HG02870 (cell line): ENCODE measurements around the gene TDRD5.
"Not testable (repeated sequence)": the region's sequence is repeated elsewhere in the genome, so short reads cannot be mapped to it uniquely, and the experiment has no call there.

Experiments used
- ATAC-seq: cut with Tn5 transposase; IDR thresholded peaks from one replicate; pipeline ENCODE4 v1.9.1; 2021; ENCODE audit warnings: mild to moderate bottlenecking, moderate library complexity; ENCODE audit not compliant: unreplicated experiment

The TDRD5 gene

DNA sequence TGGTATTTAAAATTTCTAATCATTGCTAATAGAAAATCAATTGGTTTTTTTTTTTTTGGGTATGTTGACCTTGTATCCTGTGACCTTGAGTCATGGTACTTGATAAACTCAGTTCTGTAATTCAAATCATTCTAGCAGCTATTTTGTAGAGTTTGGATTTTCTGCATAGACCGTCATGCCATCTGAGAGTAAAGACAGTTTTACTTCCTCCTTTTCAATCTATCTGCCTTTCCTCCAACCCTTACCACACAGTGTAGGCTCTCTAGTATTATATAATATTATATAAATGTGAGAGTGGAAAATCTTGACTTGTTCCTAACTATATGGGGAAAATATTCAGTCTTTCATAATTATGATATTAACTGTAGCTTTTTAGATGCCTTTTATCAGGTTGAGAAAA is 7.0 kb downstream of the TDRD5 start:
- ATAC-seq = no peak

- no peak for ATAC-seq
Measured at GRCh38 chr1:179599623-179600249, 8.1 kb downstream of the TDRD5 start.

GRCh38 chr1:179601093-179601492 is 9.5 kb downstream of the TDRD5 start:
- no peak for ATAC-seq

DNA sequence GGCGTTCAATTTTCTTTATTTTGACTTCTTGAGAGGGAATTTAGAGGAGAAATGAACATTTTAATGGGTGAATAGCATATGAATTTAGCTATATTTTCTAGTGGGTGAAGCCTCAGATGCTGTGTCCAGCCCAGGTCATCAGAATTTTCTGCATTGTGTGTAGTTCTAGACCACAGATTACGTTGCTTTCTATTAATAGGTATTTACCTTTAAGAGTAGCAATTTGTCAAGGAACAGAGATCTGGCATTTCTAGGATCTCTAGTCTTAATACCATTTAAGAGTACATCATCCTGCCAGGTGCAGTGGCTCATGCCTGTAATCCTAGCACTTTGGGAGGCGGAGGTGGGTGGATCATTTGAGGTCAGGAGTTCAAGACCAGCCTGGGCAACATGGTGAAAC is 20.7 kb downstream of the TDRD5 start:
- no peak for ATAC-seq

DNA sequence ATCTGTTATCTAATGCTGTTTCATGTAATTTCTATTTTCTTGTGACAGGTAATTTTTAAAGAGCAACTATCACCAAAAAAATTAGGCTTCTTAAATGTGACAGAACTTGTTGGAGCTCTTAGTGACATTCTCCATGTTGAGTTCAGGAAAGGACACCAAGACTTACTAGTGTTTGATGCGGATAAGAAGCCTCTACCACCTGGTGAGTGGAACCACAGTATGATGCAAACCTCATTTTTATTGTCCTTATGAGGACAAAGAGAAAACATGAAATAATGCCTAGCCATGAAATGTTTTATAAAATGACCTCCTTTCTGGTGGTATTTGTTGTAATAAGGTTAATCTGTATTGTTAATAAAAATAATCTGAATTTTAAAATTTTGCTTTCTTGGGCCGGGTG is 39.1 kb downstream of the TDRD5 start:
- ATAC-seq = no peak

DNA sequence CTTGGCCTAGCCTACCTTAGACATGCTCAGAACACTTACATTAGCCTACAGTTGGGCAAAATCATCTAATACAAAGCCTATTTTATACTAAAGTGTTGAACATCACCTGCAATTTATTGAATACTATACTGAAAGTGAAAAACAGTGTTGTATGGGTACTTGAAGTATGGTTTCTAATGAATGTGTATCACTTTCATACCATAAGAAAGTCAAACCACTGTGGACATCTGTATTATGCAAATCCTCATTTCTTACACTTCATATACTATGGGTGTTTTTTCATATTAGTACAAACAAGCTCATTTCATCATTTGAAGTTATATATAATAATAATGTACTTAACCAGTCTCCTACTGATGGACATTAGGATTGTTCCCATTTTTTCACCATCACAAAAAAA is 41.2 kb downstream of the TDRD5 start:
- peak; percentile 63 for ATAC-seq

GRCh38 chr1:179637211-179637860 is 45.7 kb downstream of the TDRD5 start:
- no peak for ATAC-seq

DNA sequence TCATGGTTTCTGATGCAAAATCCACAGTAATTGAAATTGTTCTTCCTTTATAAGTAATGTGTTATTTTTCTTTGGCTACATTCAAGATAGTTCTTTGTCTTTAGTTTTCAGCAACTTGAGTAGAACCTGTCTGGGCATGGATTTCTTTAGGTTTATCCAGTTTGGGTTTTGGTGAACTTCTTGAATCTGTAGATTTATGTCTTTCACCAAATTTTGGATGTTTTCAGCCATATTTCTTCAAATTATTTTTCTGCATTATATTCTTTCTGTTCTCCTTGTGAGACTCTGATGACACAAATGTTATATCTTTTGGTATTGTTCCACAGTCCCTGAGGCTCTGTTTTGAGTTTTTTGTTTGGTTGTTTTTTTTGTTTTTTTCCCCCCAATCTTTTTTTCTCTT is 69.4 kb downstream of the TDRD5 start:
- no peak for ATAC-seq

DNA sequence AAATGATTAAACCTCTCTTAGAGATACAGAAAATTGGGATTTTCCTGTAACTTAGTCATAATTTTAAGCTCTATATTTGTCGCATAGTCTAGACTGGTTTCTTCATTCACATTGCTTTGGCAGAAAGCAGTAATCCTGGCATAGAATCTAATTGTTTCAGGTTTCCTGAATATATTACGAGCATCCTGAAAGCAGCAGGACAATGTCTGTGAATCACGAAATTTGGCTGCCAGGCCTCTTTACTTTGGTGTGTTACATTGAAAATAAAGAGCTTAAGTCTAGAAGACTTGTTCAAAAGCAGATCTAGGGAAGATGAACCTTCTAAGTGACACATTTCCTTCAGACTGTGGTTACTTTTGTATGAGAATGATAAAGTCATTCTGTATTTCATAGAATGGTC is 72.2 kb downstream of the TDRD5 start:
- no peak for ATAC-seq

DNA sequence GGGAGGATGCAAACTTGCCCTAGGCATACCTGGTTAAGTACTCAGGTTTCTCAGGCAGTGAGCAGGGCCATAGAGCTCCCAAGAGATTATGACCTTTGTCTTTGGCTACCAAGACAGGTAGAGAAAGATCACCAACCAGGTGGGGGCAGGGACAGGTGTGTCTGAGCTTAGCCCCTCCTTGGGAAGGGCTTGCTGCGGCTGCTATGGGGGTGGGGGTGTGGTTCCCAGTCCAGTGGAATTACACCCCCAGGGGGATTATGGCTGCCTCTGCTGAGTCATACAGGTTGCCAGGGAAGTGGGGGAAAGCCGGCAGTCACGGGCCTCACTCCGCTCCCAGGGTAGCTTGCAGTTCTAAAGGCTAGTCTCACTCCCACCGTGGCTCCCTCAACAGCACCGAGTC is 86.2 kb downstream of the TDRD5 start:
- ATAC-seq = no peak

GRCh38 chr1:179694530-179694929 is 102.9 kb downstream of the TDRD5 start:
- ATAC-seq = not testable (repeated sequence)

- no peak for ATAC-seq
Measured at GRCh38 chr1:179702946-179703539, 111.4 kb downstream of the TDRD5 start.

DNA sequence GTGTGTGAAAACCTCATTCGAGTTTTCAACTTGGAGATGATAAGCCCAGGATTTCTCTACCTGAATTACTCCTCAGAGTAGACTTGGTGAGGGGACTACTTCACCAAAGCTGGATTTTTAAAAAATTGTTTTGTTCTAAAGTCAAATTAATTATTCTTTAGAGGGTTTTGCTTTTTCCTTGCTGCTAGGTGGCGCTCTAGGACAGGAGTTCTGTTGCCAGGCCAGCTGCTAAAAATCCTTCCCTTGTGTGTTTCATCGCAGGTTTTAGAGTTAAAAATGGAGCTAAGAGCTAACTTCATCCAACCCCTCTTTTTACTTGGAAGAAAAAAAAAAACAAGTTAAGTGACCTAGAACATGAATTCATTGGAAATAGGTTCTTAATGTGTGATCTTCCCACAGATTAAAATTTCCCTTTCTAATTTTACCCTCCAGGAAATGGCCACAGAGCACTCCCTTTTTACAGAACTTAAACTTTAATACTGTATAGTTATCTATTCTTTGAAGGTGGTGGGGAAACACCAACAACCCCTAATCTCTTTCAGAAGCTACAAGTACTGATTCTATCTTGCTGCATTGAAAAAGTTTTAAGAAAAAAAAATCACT is 114.8 kb downstream of the TDRD5 start:
- ATAC-seq = no peak

DNA sequence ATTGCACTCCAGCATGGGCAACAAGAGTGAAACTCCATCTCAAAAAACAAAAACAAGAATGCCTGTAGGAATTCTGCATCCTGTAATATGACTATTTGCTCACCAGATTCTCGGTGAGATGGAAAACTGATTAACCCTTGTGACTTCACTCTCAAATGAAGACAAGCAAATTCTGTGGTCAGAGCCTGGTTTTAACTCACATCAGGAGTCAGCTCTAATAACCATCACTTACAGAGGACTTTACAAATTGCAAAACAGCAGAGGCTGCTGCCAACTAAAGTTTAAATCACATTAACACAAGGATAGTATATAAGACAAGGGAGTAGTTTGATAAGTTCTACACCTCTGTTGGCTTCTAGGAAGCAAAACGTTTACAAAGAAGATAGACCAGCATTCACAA is 115.8 kb downstream of the TDRD5 start:
- ATAC-seq = no peak

DNA sequence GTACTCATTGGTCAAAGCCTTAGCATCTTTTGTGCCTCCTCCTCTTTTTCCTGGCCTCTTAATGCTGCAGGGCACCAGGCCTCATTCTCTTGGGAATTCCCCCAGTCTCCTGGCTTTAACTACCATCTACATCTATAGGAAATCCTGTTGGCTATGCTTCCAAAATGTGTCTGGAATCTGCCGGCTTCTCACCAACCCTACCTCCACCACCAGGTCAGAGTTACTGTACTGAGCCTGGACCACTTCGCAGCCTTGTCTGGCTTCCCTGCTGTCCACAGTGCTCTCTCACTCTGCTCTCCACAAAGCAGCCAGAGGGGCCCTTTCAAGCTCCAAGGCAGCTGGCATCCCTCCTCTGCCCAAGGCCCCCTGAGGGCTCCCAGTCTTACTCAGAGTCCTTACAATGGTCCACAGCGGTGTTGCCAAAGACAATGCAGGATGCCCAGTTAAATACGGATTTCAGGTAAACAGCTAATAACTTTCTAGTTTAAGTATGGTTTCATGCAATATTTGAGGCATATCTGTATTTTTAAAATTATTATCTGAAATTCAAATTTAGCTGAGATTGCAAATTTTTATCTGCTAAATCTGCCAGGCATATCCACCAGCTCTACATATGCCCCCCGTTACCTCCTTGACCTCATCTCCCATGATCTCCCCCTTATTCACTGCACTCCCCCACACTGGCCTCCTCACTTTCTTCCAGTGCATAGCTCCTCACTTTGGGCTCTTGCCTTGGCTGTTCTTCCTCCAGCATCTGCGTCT is 117.0 kb downstream of the TDRD5 start:
- no peak for ATAC-seq

- ATAC-seq = peak; percentile 74
Measured at GRCh38 chr1:179709841-179710329, 118.3 kb downstream of the TDRD5 start.

DNA sequence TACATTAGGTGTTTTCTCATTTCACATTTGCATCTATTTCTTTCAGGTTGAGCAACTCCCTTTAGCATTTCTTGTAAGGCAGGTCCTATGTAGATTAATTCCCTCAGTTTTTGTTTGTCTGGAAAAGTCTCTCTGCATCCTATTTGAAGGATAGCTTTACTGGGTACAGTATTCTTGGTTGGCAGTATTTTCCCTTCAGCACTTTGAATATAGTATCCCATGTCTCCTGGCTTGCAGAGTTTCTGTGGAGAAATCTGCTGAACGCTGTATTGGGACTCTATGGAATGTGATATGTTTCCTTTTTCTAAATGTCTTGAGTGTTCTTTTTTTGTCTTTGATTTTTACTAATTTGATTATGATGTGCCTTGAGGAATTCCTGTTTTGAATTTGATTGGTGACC is 122.5 kb downstream of the TDRD5 start:
- ATAC-seq = no peak

- ATAC-seq = no peak
Measured at GRCh38 chr1:179714623-179715022, 123.0 kb downstream of the TDRD5 start.

GRCh38 chr1:179719272-179719671 is 127.6 kb downstream of the TDRD5 start:
- no peak for ATAC-seq

DNA sequence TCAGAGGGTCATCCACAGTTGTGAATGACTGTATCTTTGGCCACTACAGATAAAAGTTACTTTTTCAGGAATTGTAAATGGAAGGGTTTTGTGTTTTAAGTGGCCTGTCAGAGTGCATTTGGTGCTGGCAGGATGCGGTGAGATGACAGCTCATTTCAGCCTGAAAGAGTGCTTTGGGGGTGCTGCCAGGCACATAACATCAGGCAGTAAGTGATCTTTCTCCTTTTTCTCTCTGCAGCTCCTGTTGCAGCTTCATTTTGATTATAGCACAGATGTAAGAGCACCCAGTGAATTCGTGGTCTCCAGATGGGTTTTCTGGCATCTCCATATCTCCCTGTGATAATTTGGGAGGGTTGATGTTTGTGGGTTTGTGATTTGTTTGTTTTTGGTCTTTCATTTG is 136.6 kb downstream of the TDRD5 start:
- ATAC-seq = no peak

DNA sequence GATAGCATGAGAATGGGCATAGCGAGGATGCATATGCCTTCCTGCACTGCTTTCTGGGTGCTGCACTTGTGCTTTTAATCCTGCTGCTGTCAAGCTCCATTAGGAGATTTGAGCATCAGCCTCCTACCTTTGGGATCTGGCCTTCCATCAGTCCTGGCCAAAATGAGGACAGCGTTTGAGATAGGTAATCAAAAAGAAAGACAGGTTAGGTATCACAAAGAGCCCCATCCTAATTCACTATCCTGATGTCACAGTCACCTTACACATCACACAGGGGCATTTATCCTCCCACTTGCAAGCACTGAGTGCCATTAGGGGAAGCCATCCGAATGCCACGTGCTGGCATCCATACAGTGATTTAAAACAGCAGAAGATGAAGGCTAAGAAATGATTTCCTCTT is 138.2 kb downstream of the TDRD5 start:
- ATAC-seq = no peak
